Mesendoderm (in vitro differentiated cells): Measurements from ENCODE around the gene PPP4R3B. TPM values are rescaled to one million over a fixed set of nuclear protein-coding genes. Genes with fewer than 3 reads are reported as not detected.

Experiments used
- DNase-seq: peaks from one replicate; pipeline ENCODE4 v3.0.0; 2013
- H2AK5ac ChIP-seq: 2 replicates; pipeline ENCODE4 v1.6.1; 2013; ENCODE audit warnings: low read length, inconsistent platforms
- H2BK120ac ChIP-seq: 2 replicates; pipeline ENCODE4 v1.6.1; 2013; ENCODE audit warnings: low read depth, mild to moderate bottlenecking, low read length, moderate library complexity, mixed read lengths
- H2BK15ac ChIP-seq: replicated peaks from 2 replicates; pipeline ENCODE4 v1.6.1; 2013; ENCODE audit warnings: low read depth, mild to moderate bottlenecking, moderate library complexity
- H2BK5ac ChIP-seq: 2 replicates; pipeline ENCODE4 v1.6.1; 2013; ENCODE audit warnings: low read length, inconsistent platforms
- H3K18ac ChIP-seq: 2 replicates; pipeline ENCODE4 v1.6.1; 2013; ENCODE audit warnings: mild to moderate bottlenecking, low read length, mixed read lengths
- H3K23ac ChIP-seq: one replicate; pipeline ENCODE4 v1.6.1; 2013; ENCODE audit warnings: low read length
- H3K27ac ChIP-seq: 2 replicates; pipeline ENCODE4 v1.5.1; 2013; ENCODE audit warnings: low read depth, mild to moderate bottlenecking, inconsistent platforms, low read length, moderate library complexity
- H3K27me3 ChIP-seq: 2 replicates; pipeline ENCODE4 v1.6.1; 2013; ENCODE audit warnings: low read length, control low read depth, mild to moderate bottlenecking, inconsistent platforms; ENCODE audit not compliant: insufficient read depth, poor library complexity
- H3K36me3 ChIP-seq: 2 replicates; pipeline ENCODE4 v1.6.1; 2013; ENCODE audit warnings: low read length, inconsistent platforms; ENCODE audit not compliant: control insufficient read depth, insufficient read depth
- H3K4ac ChIP-seq: one replicate; pipeline ENCODE4 v1.6.1; 2013; ENCODE audit warnings: low read depth, mild to moderate bottlenecking, low read length, moderate library complexity
- H3K4me1 ChIP-seq: 2 replicates; pipeline ENCODE4 v1.6.1; 2013; ENCODE audit warnings: low read depth, low read length, inconsistent platforms; ENCODE audit not compliant: control insufficient read depth
- H3K4me2 ChIP-seq: 2 replicates; pipeline ENCODE4 v1.6.1; 2013; ENCODE audit warnings: low read length
- H3K4me3 ChIP-seq: 2 replicates; pipeline ENCODE4 v1.5.1; 2013; ENCODE audit warnings: mild to moderate bottlenecking, low read length
- H3K56ac ChIP-seq: one replicate; pipeline ENCODE4 v1.6.1; 2013; ENCODE audit warnings: low read length
- H3K79me1 ChIP-seq: 2 replicates; pipeline ENCODE4 v1.6.1; 2013; ENCODE audit warnings: low read length, inconsistent platforms
- H3K79me2 ChIP-seq: 2 replicates; pipeline ENCODE4 v1.6.1; 2013; ENCODE audit warnings: mild to moderate bottlenecking, low read length; ENCODE audit not compliant: control insufficient read depth, insufficient read depth
- H3K9ac ChIP-seq: 2 replicates; pipeline ENCODE4 v1.6.1; 2013; ENCODE audit warnings: low read length, inconsistent platforms
- H4K5ac ChIP-seq: one replicate; pipeline ENCODE4 v1.6.1; 2013; ENCODE audit warnings: low read length
- H4K8ac ChIP-seq: one replicate; pipeline ENCODE4 v1.6.1; 2013; ENCODE audit warnings: low read depth, mild to moderate bottlenecking, control low read depth, low read length, moderate library complexity
- WGBS: extraction: QIAGEN DNeasy Blood & Tissue Kit; methylation state at CpG from one replicate; pipeline ENCODE4 v1.1.7; 2013; ENCODE audit warnings: low lambda C conversion rate, missing lambda C conversion rate; ENCODE audit not compliant: insufficient coverage; ENCODE audit errors: extremely low coverage; 5-methylcytosine and 5-hydroxymethylcytosine counted together
- polyA plus RNA-seq, 2 experiments: library from polyadenylated mRNA; stranded (reverse); fragments of 200-250 nt; gene quantifications; one replicate each; pipeline ENCODE4 v1.2.3, GENCODE V29; 2013

Gene PPP4R3B
- polyA plus RNA-seq (2013, experiment 1 of 2): 25.7 TPM
- polyA plus RNA-seq (2013, experiment 2 of 2): 25.8 TPM

DNA sequence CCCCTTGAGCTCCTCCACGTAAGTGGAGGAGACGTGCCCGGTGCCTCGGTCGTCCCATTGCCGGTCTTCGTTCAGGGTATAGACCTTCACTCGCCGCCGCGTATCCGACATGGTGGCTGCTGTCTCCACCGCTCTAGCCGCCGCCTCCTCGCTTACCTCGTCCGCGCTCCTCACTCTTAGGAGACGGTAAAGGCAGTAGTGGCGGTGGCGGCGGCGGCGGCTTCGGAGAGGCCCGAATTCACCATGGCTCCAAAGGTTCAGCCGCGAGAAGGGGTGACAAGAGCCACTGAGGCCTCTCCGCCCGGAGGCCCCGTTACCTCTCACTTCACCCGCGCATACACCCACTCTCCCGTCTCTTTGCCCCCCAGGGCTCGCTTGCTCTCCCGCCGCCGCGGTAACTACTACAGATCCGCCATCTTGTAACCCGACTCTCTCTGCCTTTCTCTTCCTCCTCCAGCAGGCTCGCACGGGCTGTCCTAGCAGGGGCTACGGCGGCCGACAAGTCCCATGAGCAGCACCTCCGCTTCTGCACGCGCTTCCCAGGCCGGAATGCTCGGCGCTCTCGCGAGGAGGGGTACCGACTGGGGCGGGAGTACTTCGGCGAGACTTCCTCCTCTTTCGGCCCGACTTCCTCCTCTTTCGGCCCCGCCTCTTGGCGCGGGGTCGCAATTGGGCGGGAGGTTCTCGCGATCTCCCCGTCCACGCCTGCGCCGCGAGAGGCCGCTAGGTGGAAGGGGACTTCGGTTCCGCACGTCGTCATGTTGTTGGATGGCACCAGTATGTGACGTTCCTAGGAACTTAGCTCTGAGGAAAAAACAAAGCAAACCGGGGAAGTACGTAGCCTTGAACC, at the start of gene PPP4R3B:
TSS of gene PPP4R3B (minus strand) at position 448 of the 850 bp plus-strand sequence. CDS start at position 111, 337 bp downstream.
- peak within 1 kb of the TSS; percentile 4 for H3K4ac ChIP-seq
- H4K5ac ChIP-seq: peak within 1 kb of the TSS; percentile 82
- H2AK5ac ChIP-seq: no peak within 1 kb of the TSS
- H3K4me3 ChIP-seq: peak within 1 kb of the TSS; percentile 97
- peaks cover 34% of the 10 kb centered on the region for H3K79me2 ChIP-seq
- H3K4me1 ChIP-seq: peaks cover 2% of the 10 kb centered on the region
- peaks cover 17% of the 10 kb centered on the region for H3K79me1 ChIP-seq
- H3K27ac ChIP-seq: peak within 1 kb of the TSS; percentile 84
- H3K56ac ChIP-seq: peak within 1 kb of the TSS; percentile 98
- no peak within 1 kb of the TSS for H2BK120ac ChIP-seq
- peak within 1 kb of the TSS; percentile 99 for H3K9ac ChIP-seq
- DNase-seq: peak; percentile 100
- H3K23ac ChIP-seq: peak within 1 kb of the TSS; percentile 72
- H3K18ac ChIP-seq: peak within 1 kb of the TSS; percentile 24
- H2BK5ac ChIP-seq: peak within 1 kb of the TSS; percentile 54
- no peaks in the 10 kb centered on the region for H3K27me3 ChIP-seq
- no CpG with 5 or more reads among the region's 82 CpGs for WGBS
- no peak within 1 kb of the TSS for H4K8ac ChIP-seq
- peak within 1 kb of the TSS; percentile 58 for H3K4me2 ChIP-seq
- H2BK15ac ChIP-seq: no peak within 1 kb of the TSS
- H3K36me3 ChIP-seq: no peaks in the 10 kb centered on the region

DNA sequence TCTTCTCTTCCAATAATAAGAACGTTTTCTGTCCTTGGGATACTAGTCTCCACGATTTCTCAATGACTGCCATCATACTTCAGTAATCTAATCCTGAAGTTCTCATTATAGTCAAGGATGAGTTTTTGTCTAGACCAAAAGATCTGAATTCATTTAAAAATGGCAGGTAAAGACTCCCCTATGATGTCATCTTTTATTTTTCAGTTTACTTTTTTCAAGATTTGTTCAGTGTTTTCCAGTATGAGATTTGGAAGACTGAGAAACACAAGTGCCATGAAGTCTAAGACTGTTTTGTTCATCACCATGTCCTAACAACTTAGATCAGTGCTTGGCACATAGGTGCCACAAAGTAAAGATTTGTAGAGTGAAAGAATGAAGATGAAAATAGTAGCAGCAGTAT, 35.8 kb upstream of the PPP4R3B start:
- no peak overlapping the region for H3K56ac ChIP-seq
- H2BK5ac ChIP-seq: no peak overlapping the region
- no peak overlapping the region for H3K4ac ChIP-seq
- no peak overlapping the region for H3K9ac ChIP-seq
- H3K18ac ChIP-seq: no peak overlapping the region
- H3K79me2 ChIP-seq: no peaks in the 10 kb centered on the region
- H3K4me1 ChIP-seq: no peaks in the 10 kb centered on the region
- WGBS: no CpG with 5 or more reads among the region's 2 CpGs
- H2AK5ac ChIP-seq: no peak overlapping the region
- no peak overlapping the region for H3K4me2 ChIP-seq
- H3K27me3 ChIP-seq: no peaks in the 10 kb centered on the region
- no peak for DNase-seq
- H3K79me1 ChIP-seq: no peaks in the 10 kb centered on the region
- H2BK15ac ChIP-seq: no peak overlapping the region
- no peaks in the 10 kb centered on the region for H3K36me3 ChIP-seq
- H3K27ac ChIP-seq: no peak overlapping the region
- no peak overlapping the region for H4K5ac ChIP-seq
- no peak overlapping the region for H4K8ac ChIP-seq
- no peak overlapping the region for H3K4me3 ChIP-seq
- H2BK120ac ChIP-seq: no peak overlapping the region
- H3K23ac ChIP-seq: no peak overlapping the region

DNA sequence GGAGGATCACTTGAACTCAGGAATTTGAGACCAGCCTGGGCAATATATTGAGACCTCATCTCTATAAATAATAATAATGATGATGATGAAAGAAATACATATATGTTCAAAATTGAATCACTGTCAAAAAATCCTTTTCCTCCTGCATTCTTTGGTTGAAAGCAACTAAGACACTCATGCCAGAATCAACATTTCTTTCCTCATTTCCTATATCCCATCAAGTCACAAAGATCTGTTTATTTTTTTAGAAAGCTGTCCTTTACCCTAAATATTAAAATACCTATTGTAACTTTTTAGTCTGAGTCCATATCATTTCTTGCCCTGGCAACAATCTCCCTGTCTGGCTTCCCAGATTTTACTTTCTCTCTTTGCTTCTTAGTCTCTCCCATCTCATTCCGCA, 31.8 kb upstream of the PPP4R3B start:
- Histone ChIP-seq H3K79me1 (no peaks in the 10 kb centered on the region), H4K8ac (no peak overlapping the region), H4K5ac (no peak overlapping the region), H3K9ac (no peak overlapping the region), H3K36me3 (no peaks in the 10 kb centered on the region), H3K4me1 (no peaks in the 10 kb centered on the region), H3K79me2 (no peaks in the 10 kb centered on the region), H2BK120ac (no peak overlapping the region), H3K4ac (no peak overlapping the region), H3K27ac (no peak overlapping the region), H3K56ac (no peak overlapping the region), H3K18ac (no peak overlapping the region), H2BK15ac (no peak overlapping the region), H2BK5ac (no peak overlapping the region), H3K27me3 (no peaks in the 10 kb centered on the region), H3K4me2 (no peak overlapping the region), H2AK5ac (no peak overlapping the region), H3K4me3 (no peak overlapping the region), H3K23ac (no peak overlapping the region)
- no peak for DNase-seq
- no CpG with 5 or more reads among the region's 1 CpG for WGBS

DNA sequence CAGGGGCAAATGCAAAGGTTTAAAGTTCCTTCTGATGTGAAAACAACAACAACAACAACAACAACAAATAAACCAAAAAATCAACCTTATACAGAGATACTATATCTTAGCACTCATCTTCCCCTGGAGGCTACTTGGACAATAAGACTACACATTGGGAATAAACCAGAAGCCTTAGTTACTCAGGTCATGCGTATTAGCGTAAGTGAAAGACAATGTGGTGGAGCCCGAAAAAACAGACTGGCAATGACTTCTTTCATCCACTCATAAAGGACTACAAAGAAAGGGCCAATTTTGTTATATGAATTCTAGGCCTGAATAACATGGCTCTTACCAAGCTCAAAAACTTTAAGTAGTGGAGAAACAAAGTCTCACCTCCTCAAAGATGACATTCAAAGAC, 19.4 kb upstream of the PPP4R3B start:
- Histone ChIP-seq H4K5ac (no peak overlapping the region), H3K4me2 (no peak overlapping the region), H2BK120ac (no peak overlapping the region), H3K23ac (no peak overlapping the region), H3K4me3 (no peak overlapping the region), H3K18ac (no peak overlapping the region), H2BK15ac (no peak overlapping the region), H3K79me1 (no peaks in the 10 kb centered on the region), H2AK5ac (no peak overlapping the region), H3K27me3 (no peaks in the 10 kb centered on the region), H3K27ac (no peak overlapping the region), H2BK5ac (no peak overlapping the region), H3K9ac (no peak overlapping the region), H3K79me2 (no peaks in the 10 kb centered on the region), H3K56ac (no peak overlapping the region), H3K4ac (no peak overlapping the region), H4K8ac (no peak overlapping the region), H3K36me3 (peaks cover 2% of the 10 kb centered on the region), H3K4me1 (no peaks in the 10 kb centered on the region)
- DNase-seq: no peak
- no CpG with 5 or more reads among the region's 3 CpGs for WGBS

DNA sequence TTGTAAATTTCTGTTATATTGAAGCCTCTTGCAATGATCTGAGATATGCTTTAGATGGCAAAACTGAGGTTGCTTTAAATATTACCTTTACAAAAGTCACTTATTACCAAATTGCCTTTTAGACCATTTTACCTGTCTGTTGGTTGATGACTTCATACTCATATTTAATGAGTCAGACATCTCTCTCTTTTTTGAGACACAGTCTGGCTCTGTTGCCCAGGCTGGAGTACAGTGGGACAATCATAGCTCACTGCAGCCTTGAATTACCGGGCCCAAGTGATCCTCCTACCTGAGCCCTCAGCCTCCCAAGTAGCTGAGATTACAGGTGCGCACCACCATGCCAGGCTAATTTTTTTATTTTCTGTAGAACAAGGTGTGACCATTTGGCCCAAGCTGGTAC, 11.5 kb upstream of the PPP4R3B start:
- Histone ChIP-seq H4K8ac (no peak overlapping the region), H2BK5ac (no peak overlapping the region), H3K27me3 (no peaks in the 10 kb centered on the region), H3K4me2 (no peak overlapping the region), H3K36me3 (no peaks in the 10 kb centered on the region), H3K56ac (no peak overlapping the region), H3K4me1 (no peaks in the 10 kb centered on the region), H3K4ac (no peak overlapping the region), H3K9ac (no peak overlapping the region), H3K27ac (no peak overlapping the region), H3K4me3 (no peak overlapping the region), H3K23ac (no peak overlapping the region), H3K79me2 (no peaks in the 10 kb centered on the region), H2AK5ac (no peak overlapping the region), H3K18ac (no peak overlapping the region), H2BK120ac (no peak overlapping the region), H3K79me1 (no peaks in the 10 kb centered on the region), H4K5ac (no peak overlapping the region), H2BK15ac (no peak overlapping the region)
- WGBS: no CpG with 5 or more reads among the region's 2 CpGs
- no peak for DNase-seq
